ENCODE measurements around the gene MAGEB4.

Gene MAGEB4

GRCh38 chrX:30261012-30261411 lies 19.2 kb downstream of the MAGEB4 start:
- Histone ChIP-seq H3K27me3 (ENCODE audit: insufficient read depth, poor library complexity, severe bottlenecking) (no peaks in the 10 kb centered on the region), H3K27ac (ENCODE audit: poor library complexity, severe bottlenecking) (no peak overlapping the region), H3K9me3 (ENCODE audit: severe bottlenecking) (no peaks in the 10 kb centered on the region), H3K4me3 (ENCODE audit: severe bottlenecking) (no peak overlapping the region), H3K4me1 (ENCODE audit: insufficient read depth, poor library complexity, severe bottlenecking) (no peaks in the 10 kb centered on the region), H3K36me3 (ENCODE audit: low read depth) (no peaks in the 10 kb centered on the region)
- no peak for TF ChIP-seq CTCF (IDR thresholded peaks at IDR 0.05; ENCODE audit: poor library complexity, severe bottlenecking)
- ATAC-seq (ENCODE audit: low read depth) (no peak), DNase-seq (ENCODE audit: low spot score) (no peak)

- no peaks in the 10 kb centered on the region for H3K4me1 ChIP-seq (ENCODE audit: insufficient read depth, poor library complexity, severe bottlenecking)
- H3K4me3 ChIP-seq (ENCODE audit: severe bottlenecking), result no peak overlapping the region
- no peaks in the 10 kb centered on the region for H3K27me3 ChIP-seq (ENCODE audit: insufficient read depth, poor library complexity, severe bottlenecking)
- no peaks in the 10 kb centered on the region for H3K9me3 ChIP-seq (ENCODE audit: severe bottlenecking)
- no peak for TF ChIP-seq CTCF (IDR thresholded peaks at IDR 0.05; ENCODE audit: poor library complexity, severe bottlenecking)
- DNase-seq (ENCODE audit: low spot score) (no peak), ATAC-seq (ENCODE audit: low read depth) (no peak)
- H3K36me3 ChIP-seq (ENCODE audit: low read depth), result no peaks in the 10 kb centered on the region
- H3K27ac ChIP-seq (ENCODE audit: poor library complexity, severe bottlenecking), result no peak overlapping the region
These were observed 21.0 kb downstream of the MAGEB4 start for GRCh38 chrX:30262763-30263162.

- Histone ChIP-seq H3K4me3 (ENCODE audit: severe bottlenecking) (no peak overlapping the region), H3K36me3 (ENCODE audit: low read depth) (no peaks in the 10 kb centered on the region), H3K27ac (ENCODE audit: poor library complexity, severe bottlenecking) (no peak overlapping the region), H3K9me3 (ENCODE audit: severe bottlenecking) (no peaks in the 10 kb centered on the region), H3K27me3 (ENCODE audit: insufficient read depth, poor library complexity, severe bottlenecking) (no peaks in the 10 kb centered on the region), H3K4me1 (ENCODE audit: insufficient read depth, poor library complexity, severe bottlenecking) (no peaks in the 10 kb centered on the region)
- DNase-seq (ENCODE audit: low spot score) (no peak), ATAC-seq (ENCODE audit: low read depth) (no peak)
- no peak for TF ChIP-seq CTCF (IDR thresholded peaks at IDR 0.05; ENCODE audit: poor library complexity, severe bottlenecking)
These were observed 28.8 kb downstream of the MAGEB4 start for GRCh38 chrX:30270639-30271038.

GRCh38 chrX:30275498-30275897 lies 33.7 kb downstream of the MAGEB4 start:
- Histone ChIP-seq H3K27ac (ENCODE audit: poor library complexity, severe bottlenecking) (no peak overlapping the region), H3K36me3 (ENCODE audit: low read depth) (no peaks in the 10 kb centered on the region), H3K4me3 (ENCODE audit: severe bottlenecking) (no peak overlapping the region), H3K4me1 (ENCODE audit: insufficient read depth, poor library complexity, severe bottlenecking) (no peaks in the 10 kb centered on the region), H3K9me3 (ENCODE audit: severe bottlenecking) (no peaks in the 10 kb centered on the region), H3K27me3 (ENCODE audit: insufficient read depth, poor library complexity, severe bottlenecking) (no peaks in the 10 kb centered on the region)
- no peak for DNase-seq (ENCODE audit: low spot score)
- peak; percentile 37 for TF ChIP-seq CTCF (IDR thresholded peaks at IDR 0.05; ENCODE audit: poor library complexity, severe bottlenecking)
- ATAC-seq (ENCODE audit: low read depth), result no peak

GRCh38 chrX:30278365-30278764 lies 36.6 kb downstream of the MAGEB4 start:
- Histone ChIP-seq H3K27ac (ENCODE audit: poor library complexity, severe bottlenecking) (no peak overlapping the region), H3K27me3 (ENCODE audit: insufficient read depth, poor library complexity, severe bottlenecking) (no peaks in the 10 kb centered on the region), H3K4me1 (ENCODE audit: insufficient read depth, poor library complexity, severe bottlenecking) (peaks cover 12% of the 10 kb centered on the region), H3K9me3 (ENCODE audit: severe bottlenecking) (no peaks in the 10 kb centered on the region), H3K36me3 (ENCODE audit: low read depth) (no peaks in the 10 kb centered on the region), H3K4me3 (ENCODE audit: severe bottlenecking) (no peak overlapping the region)
- ATAC-seq (ENCODE audit: low read depth) (no peak), DNase-seq (ENCODE audit: low spot score) (no peak)
- TF ChIP-seq CTCF (IDR thresholded peaks at IDR 0.05; ENCODE audit: poor library complexity, severe bottlenecking), result no peak

Measured in RWPE2 (cell line).